Type B pancreatic cell (in vitro differentiated cells): Measurements from ENCODE around the gene IGDCC3. TPM values are rescaled to one million over a fixed set of nuclear protein-coding genes. Genes with fewer than 3 reads are reported as not detected.

Experiments
- DNase-seq: peaks from one replicate; pipeline ENCODE4 v3.0.0; 2021; ENCODE audit warnings: mixed read lengths; ENCODE audit not compliant: unreplicated experiment; ENCODE audit errors: extremely low spot score
- H3K27ac Mint-ChIP-seq: 2 replicates; pipeline ENCODE4 v1.8.0; 2021; ENCODE audit warnings: mild to moderate bottlenecking, mixed read lengths
- H3K27me3 Mint-ChIP-seq: 2 replicates; pipeline ENCODE4 v1.8.0; 2021; ENCODE audit warnings: mixed read lengths
- H3K36me3 Mint-ChIP-seq: 2 replicates; pipeline ENCODE4 v1.8.0; 2021; ENCODE audit warnings: mixed read lengths
- H3K4me1 Mint-ChIP-seq: one replicate; pipeline ENCODE4 v1.8.0; 2021; ENCODE audit warnings: mixed read lengths; ENCODE audit not compliant: unreplicated experiment
- H3K4me3 Mint-ChIP-seq: 2 replicates; pipeline ENCODE4 v1.8.0; 2021; ENCODE audit warnings: mild to moderate bottlenecking, mixed read lengths
- H3K9me3 Mint-ChIP-seq: 2 replicates; pipeline ENCODE4 v1.8.0; 2021; ENCODE audit warnings: mixed read lengths
- CTCF ChIP-seq: fragments of 200-600 bp; sonication (generic); conservative IDR thresholded peaks from 2 replicates; pipeline ENCODE4 v1.5.0; 2021; ENCODE audit warnings: antibody characterized with exemption, mild to moderate bottlenecking
- total RNA-seq: library from RNA; stranded (reverse); gene quantifications from 2 replicates; pipeline ENCODE4 v1.2.1, GENCODE V29; 2021; ENCODE audit warnings: low replicate concordance

Gene IGDCC3
- total RNA-seq, 1 donor from 2014 or later, result 169 TPM

- Mint-ChIP-seq H3K4me1 (no peaks in the 10 kb centered on the region), H3K4me3 (no peak overlapping the region), H3K36me3 (peaks cover 3% of the 10 kb centered on the region), H3K27ac (no peak overlapping the region), H3K9me3 (no peaks in the 10 kb centered on the region), H3K27me3 (peaks cover 49% of the 10 kb centered on the region)
- DNase-seq, result no peak
- TF ChIP-seq CTCF, result no peak
Observed at GRCh38 chr15:65394280-65394789, 16.5 kb upstream of the IGDCC3 start.

- Mint-ChIP-seq H3K36me3 (peaks cover 3% of the 10 kb centered on the region), H3K4me1 (no peaks in the 10 kb centered on the region), H3K9me3 (no peaks in the 10 kb centered on the region), H3K4me3 (no peak overlapping the region), H3K27me3 (peaks cover 44% of the 10 kb centered on the region), H3K27ac (no peak overlapping the region)
- no peak for DNase-seq
- no peak for TF ChIP-seq CTCF
Observed at GRCh38 chr15:65393557-65393956, 15.8 kb upstream of the IGDCC3 start.

DNA sequence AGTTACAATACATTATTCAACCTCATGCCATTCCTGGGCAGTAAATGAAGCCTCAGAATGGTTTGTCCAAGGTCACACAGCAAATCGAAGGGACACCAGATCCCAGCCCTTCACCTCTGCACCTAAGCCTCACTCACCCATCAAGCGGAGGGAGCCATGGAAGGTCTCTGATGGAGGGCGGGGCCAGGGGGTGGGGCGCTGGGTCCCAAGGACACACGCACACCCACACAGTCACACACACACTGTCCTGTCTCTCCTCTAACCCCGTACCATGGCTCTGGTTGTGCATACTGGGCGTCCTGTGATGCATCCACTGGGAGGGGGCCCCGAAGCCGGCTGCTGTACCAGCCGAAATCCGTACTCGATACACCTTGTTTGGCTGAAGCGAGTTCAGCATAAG is 15.3 kb upstream of the IGDCC3 start:
- Mint-ChIP-seq H3K36me3 (peaks cover 3% of the 10 kb centered on the region), H3K27me3 (peaks cover 43% of the 10 kb centered on the region), H3K9me3 (no peaks in the 10 kb centered on the region), H3K27ac (no peak overlapping the region), H3K4me3 (no peak overlapping the region), H3K4me1 (no peaks in the 10 kb centered on the region)
- DNase-seq, result no peak
- TF ChIP-seq CTCF, result no peak

GRCh38 chr15:65392368-65392767 is 14.6 kb upstream of the IGDCC3 start:
- no peak for DNase-seq
- H3K9me3 Mint-ChIP-seq, result no peaks in the 10 kb centered on the region
- H3K4me1 Mint-ChIP-seq, result no peaks in the 10 kb centered on the region
- TF ChIP-seq CTCF, result no peak
- no peak overlapping the region for H3K27ac Mint-ChIP-seq
- H3K27me3 Mint-ChIP-seq, result peaks cover 36% of the 10 kb centered on the region
- no peak overlapping the region for H3K4me3 Mint-ChIP-seq
- peaks cover 3% of the 10 kb centered on the region for H3K36me3 Mint-ChIP-seq

DNA sequence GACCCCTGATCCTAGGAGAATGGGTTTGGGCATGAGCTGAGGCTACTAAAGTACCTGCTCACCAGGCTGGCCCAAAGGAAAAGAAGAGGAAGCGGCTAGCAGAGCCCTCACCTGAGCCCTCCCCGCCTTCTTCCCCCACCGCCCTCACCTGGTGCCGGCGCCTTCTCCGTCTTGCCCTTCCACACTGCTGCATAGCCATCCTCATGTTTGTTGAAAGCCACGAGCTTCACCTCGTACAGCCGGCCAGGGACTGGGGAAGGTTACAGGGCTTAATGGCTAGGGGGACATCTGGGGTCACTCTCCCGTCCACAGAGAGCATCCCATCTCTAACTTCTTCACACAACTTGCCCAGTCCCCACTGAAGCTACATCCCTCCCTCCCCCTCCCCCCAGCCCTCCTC is 13.9 kb upstream of the IGDCC3 start:
- no peak for DNase-seq
- no peak for TF ChIP-seq CTCF
- H3K9me3 Mint-ChIP-seq, result no peaks in the 10 kb centered on the region
- H3K27me3 Mint-ChIP-seq, result peaks cover 30% of the 10 kb centered on the region
- no peak overlapping the region for H3K4me3 Mint-ChIP-seq
- no peak overlapping the region for H3K27ac Mint-ChIP-seq
- H3K36me3 Mint-ChIP-seq, result no peaks in the 10 kb centered on the region
- H3K4me1 Mint-ChIP-seq, result no peaks in the 10 kb centered on the region

- TF ChIP-seq CTCF, result no peak
- DNase-seq, result no peak
- Mint-ChIP-seq H3K36me3 (no peaks in the 10 kb centered on the region), H3K27ac (no peak overlapping the region), H3K4me3 (no peak overlapping the region), H3K4me1 (no peaks in the 10 kb centered on the region), H3K9me3 (no peaks in the 10 kb centered on the region), H3K27me3 (peaks cover 21% of the 10 kb centered on the region)
Observed at GRCh38 chr15:65390447-65390846, 12.6 kb upstream of the IGDCC3 start.
